Measurements from ENCODE around the gene TMEM163.

TMEM163 gene

GRCh38 chr2:134642938-134643337 lies 75.9 kb downstream of the TMEM163 start:
- H3K4me3 ChIP-seq (ENCODE audit: low read depth, low read length): no peak overlapping the region
- DNase-seq (ENCODE audit: low read depth): no peak
- TF ChIP-seq CTCF (IDR thresholded peaks at IDR 0.05; ENCODE audit: control insufficient read depth, extremely low read depth, insufficient read depth): no peak

GRCh38 chr2:134640494-134640893 lies 78.3 kb downstream of the TMEM163 start:
- no peak for TF ChIP-seq CTCF (IDR thresholded peaks at IDR 0.05; ENCODE audit: control insufficient read depth, extremely low read depth, insufficient read depth)
- no peak overlapping the region for H3K4me3 ChIP-seq (ENCODE audit: low read depth, low read length)
- no peak for DNase-seq (ENCODE audit: low read depth)

GRCh38 chr2:134639265-134639664 lies 79.5 kb downstream of the TMEM163 start:
- H3K4me3 ChIP-seq (ENCODE audit: low read depth, low read length): no peak overlapping the region
- no peak for DNase-seq (ENCODE audit: low read depth)
- TF ChIP-seq CTCF (IDR thresholded peaks at IDR 0.05; ENCODE audit: control insufficient read depth, extremely low read depth, insufficient read depth): no peak

GRCh38 chr2:134636714-134637113 lies 82.1 kb downstream of the TMEM163 start:
- DNase-seq (ENCODE audit: low read depth): no peak
- TF ChIP-seq CTCF (IDR thresholded peaks at IDR 0.05; ENCODE audit: control insufficient read depth, extremely low read depth, insufficient read depth): no peak
- no peak overlapping the region for H3K4me3 ChIP-seq (ENCODE audit: low read depth, low read length)

- DNase-seq (ENCODE audit: low read depth): no peak
- no peak for TF ChIP-seq CTCF (IDR thresholded peaks at IDR 0.05; ENCODE audit: control insufficient read depth, extremely low read depth, insufficient read depth)
- H3K4me3 ChIP-seq (ENCODE audit: low read depth, low read length): no peak overlapping the region
These were observed 84.6 kb downstream of the TMEM163 start for GRCh38 chr2:134634054-134634753.

GRCh38 chr2:134630504-134631159 lies 88.2 kb downstream of the TMEM163 start:
- no peak for TF ChIP-seq CTCF (IDR thresholded peaks at IDR 0.05; ENCODE audit: control insufficient read depth, extremely low read depth, insufficient read depth)
- DNase-seq (ENCODE audit: low read depth): no peak

More at GRCh38 chr2:134630504-134631159, 88.2 kb downstream of the TMEM163 start:
- H3K4me3 ChIP-seq (ENCODE audit: low read depth, low read length): no peak overlapping the region

Measured in LNCaP clone FGC (cell line).